Measurements from ENCODE around the gene SMARCD2.
A peak's percentile ranks its signal among the peaks of the same experiment; 100 is the strongest.

Gene SMARCD2

GRCh38 chr17:63832014-63832413 lies 10.5 kb downstream of the SMARCD2 start:
- Histone ChIP-seq H3K9ac (ENCODE audit: low read depth, low read length, poor library complexity, severe bottlenecking) (peak overlapping the region; percentile 89), H2AFZ (ENCODE audit: low read length) (no peak overlapping the region), H3F3A (ENCODE audit: low read depth) (no peaks in the 10 kb centered on the region), H3K27me3 (ENCODE audit: insufficient read depth, low read length, poor library complexity, severe bottlenecking) (no peaks in the 10 kb centered on the region), H3K36me3 (ENCODE audit: insufficient read depth, low read length) (peaks cover 63% of the 10 kb centered on the region), H3K4me2 (ENCODE audit: low read depth, low read length, poor library complexity, severe bottlenecking) (peak overlapping the region; percentile 82), H3K4me3 (ENCODE audit: low read length, poor library complexity, severe bottlenecking) (peak overlapping the region; percentile 87), H3K9me2 (replicated peaks; ENCODE audit: low read depth, low read length) (no peaks in the 10 kb centered on the region), H3K79me2 (ENCODE audit: insufficient read depth, low read length) (peaks cover 88% of the 10 kb centered on the region), H3K9me3 (ENCODE audit: insufficient read depth, low read depth, low read length) (no peaks in the 10 kb centered on the region), H4K20me1 (ENCODE audit: insufficient read depth, low read length, poor library complexity, severe bottlenecking) (peaks cover 25% of the 10 kb centered on the region), H3K4me1 (ENCODE audit: insufficient read depth, low read length, poor library complexity, severe bottlenecking) (peaks cover 47% of the 10 kb centered on the region)
- TF ChIP-seq, protein P1, sequence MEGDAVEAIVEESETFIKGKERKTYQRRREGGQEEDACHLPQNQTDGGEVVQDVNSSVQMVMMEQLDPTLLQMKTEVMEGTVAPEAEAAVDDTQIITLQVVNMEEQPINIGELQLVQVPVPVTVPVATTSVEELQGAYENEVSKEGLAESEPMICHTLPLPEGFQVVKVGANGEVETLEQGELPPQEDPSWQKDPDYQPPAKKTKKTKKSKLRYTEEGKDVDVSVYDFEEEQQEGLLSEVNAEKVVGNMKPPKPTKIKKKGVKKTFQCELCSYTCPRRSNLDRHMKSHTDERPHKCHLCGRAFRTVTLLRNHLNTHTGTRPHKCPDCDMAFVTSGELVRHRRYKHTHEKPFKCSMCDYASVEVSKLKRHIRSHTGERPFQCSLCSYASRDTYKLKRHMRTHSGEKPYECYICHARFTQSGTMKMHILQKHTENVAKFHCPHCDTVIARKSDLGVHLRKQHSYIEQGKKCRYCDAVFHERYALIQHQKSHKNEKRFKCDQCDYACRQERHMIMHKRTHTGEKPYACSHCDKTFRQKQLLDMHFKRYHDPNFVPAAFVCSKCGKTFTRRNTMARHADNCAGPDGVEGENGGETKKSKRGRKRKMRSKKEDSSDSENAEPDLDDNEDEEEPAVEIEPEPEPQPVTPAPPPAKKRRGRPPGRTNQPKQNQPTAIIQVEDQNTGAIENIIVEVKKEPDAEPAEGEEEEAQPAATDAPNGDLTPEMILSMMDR (conservative IDR thresholded peaks at IDR 0.05; ENCODE audit: low read length), result no peak
- no peak for TF ChIP-seq EZH2phosphoT487 (IDR thresholded peaks at IDR 0.05; ENCODE audit: borderline replicate concordance)

GRCh38 chr17:63831505-63831904 lies 11.0 kb downstream of the SMARCD2 start:
- Histone ChIP-seq H3K9ac (ENCODE audit: low read depth, low read length, poor library complexity, severe bottlenecking) (peak overlapping the region; percentile 89), H3K36me3 (ENCODE audit: insufficient read depth, low read length) (peaks cover 59% of the 10 kb centered on the region), H3F3A (ENCODE audit: low read depth) (no peaks in the 10 kb centered on the region), H3K4me1 (ENCODE audit: insufficient read depth, low read length, poor library complexity, severe bottlenecking) (peaks cover 48% of the 10 kb centered on the region), H3K79me2 (ENCODE audit: insufficient read depth, low read length) (peaks cover 87% of the 10 kb centered on the region), H3K4me2 (ENCODE audit: low read depth, low read length, poor library complexity, severe bottlenecking) (peak overlapping the region; percentile 82), H4K20me1 (ENCODE audit: insufficient read depth, low read length, poor library complexity, severe bottlenecking) (peaks cover 26% of the 10 kb centered on the region), H3K4me3 (ENCODE audit: low read length, poor library complexity, severe bottlenecking) (peak overlapping the region; percentile 87), H2AFZ (ENCODE audit: low read length) (no peak overlapping the region), H3K9me2 (replicated peaks; ENCODE audit: low read depth, low read length) (no peaks in the 10 kb centered on the region), H3K27me3 (ENCODE audit: insufficient read depth, low read length, poor library complexity, severe bottlenecking) (no peaks in the 10 kb centered on the region), H3K9me3 (ENCODE audit: insufficient read depth, low read depth, low read length) (no peaks in the 10 kb centered on the region)
- TF ChIP-seq EZH2phosphoT487 (IDR thresholded peaks at IDR 0.05; ENCODE audit: borderline replicate concordance), result no peak
- TF ChIP-seq, protein P1 (conservative IDR thresholded peaks at IDR 0.05; ENCODE audit: low read length), result no peak

DNA sequence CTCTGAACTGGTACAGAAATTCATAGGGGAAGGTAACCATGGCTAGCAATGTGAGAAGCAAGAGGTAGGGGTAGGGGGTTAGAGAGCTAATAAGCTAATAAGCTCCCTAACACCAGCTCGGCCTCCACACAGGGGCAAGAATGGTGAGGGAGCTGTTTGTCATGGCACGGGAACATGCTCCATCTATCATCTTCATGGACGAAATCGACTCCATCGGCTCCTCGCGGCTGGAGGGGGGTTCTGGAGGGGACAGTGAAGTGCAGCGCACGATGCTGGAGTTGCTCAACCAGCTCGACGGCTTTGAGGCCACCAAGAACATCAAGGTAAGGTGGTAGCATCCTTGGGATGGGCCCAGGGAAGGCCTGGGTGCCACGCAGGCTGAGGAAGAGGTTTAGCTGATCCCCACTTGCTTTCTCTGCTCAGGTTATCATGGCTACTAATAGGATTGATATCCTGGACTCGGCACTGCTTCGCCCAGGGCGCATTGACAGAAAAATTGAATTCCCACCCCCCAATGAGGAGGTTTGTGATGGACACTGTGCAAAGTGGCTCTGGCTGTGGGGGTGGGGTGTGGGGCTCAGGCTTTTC lies 11.5 kb downstream of the SMARCD2 start:
- no peaks in the 10 kb centered on the region for H3F3A ChIP-seq (ENCODE audit: low read depth)
- no peaks in the 10 kb centered on the region for H3K9me3 ChIP-seq (ENCODE audit: insufficient read depth, low read depth, low read length)
- no peak for TF ChIP-seq EZH2phosphoT487 (IDR thresholded peaks at IDR 0.05; ENCODE audit: borderline replicate concordance)
- TF ChIP-seq, protein P1 (conservative IDR thresholded peaks at IDR 0.05; ENCODE audit: low read length), result no peak
- H3K4me2 ChIP-seq (ENCODE audit: low read depth, low read length, poor library complexity, severe bottlenecking), result peak overlapping the region; percentile 82
- H2AFZ ChIP-seq (ENCODE audit: low read length), result no peak overlapping the region
- H3K4me1 ChIP-seq (ENCODE audit: insufficient read depth, low read length, poor library complexity, severe bottlenecking), result peaks cover 53% of the 10 kb centered on the region
- H3K4me3 ChIP-seq (ENCODE audit: low read length, poor library complexity, severe bottlenecking), result peak overlapping the region; percentile 87
- no peaks in the 10 kb centered on the region for H3K9me2 ChIP-seq (replicated peaks; ENCODE audit: low read depth, low read length)
- peaks cover 59% of the 10 kb centered on the region for H3K36me3 ChIP-seq (ENCODE audit: insufficient read depth, low read length)
- H3K9ac ChIP-seq (ENCODE audit: low read depth, low read length, poor library complexity, severe bottlenecking), result peak overlapping the region; percentile 89
- H3K79me2 ChIP-seq (ENCODE audit: insufficient read depth, low read length), result peaks cover 89% of the 10 kb centered on the region
- H4K20me1 ChIP-seq (ENCODE audit: insufficient read depth, low read length, poor library complexity, severe bottlenecking), result peaks cover 31% of the 10 kb centered on the region
- no peaks in the 10 kb centered on the region for H3K27me3 ChIP-seq (ENCODE audit: insufficient read depth, low read length, poor library complexity, severe bottlenecking)

All from Loucy (cell line).